H1 (cell line): Measurements from ENCODE around the gene KRT13. TPM values are rescaled to one million over a fixed set of nuclear protein-coding genes. Genes with fewer than 3 reads are reported as not detected.

Experiments
- CTCF ChIA-PET: fragments of 300-600 bp; sonication (Branson Sonifier 250); formaldehyde crosslinking; loops from one replicate; lab custom pipeline; 2021; ENCODE audit not compliant: partially characterized antibody; lab: Charles Lee
- POLR2A ChIA-PET: fragments of 300-600 bp; sonication (Branson Sonifier 250); formaldehyde crosslinking; loops from one replicate; lab custom pipeline; 2021; ENCODE audit warnings: inconsistent platforms; ENCODE audit not compliant: partially characterized antibody; lab: Charles Lee
- DNase-seq, 2 experiments: peaks; one replicate each; pipeline versions ENCODE4 v3.0.0 to v3.0.0-alpha.2; 2010 to 2022; ENCODE audit warnings: low spot score in 2 of 2, low read depth in 1 of 2, mixed read lengths in 1 of 2
- FAIRE-seq: peaks from 2 replicates; lab custom pipeline; 2011; peaks lifted over from hg19 to GRCh38; lab: Jason Lieb, UNC
- H2AFZ ChIP-seq: 2 replicates; pipeline ENCODE4 v1.8.1; 2012; ENCODE audit warnings: low read length, inconsistent platforms
- H2AK5ac ChIP-seq: 2 replicates; pipeline ENCODE4 v1.6.1; 2013; ENCODE audit warnings: low read depth, low read length
- H2BK120ac ChIP-seq: replicated peaks from 2 replicates; pipeline ENCODE3; 2013; ENCODE audit warnings: low read depth, low read length, inconsistent platforms
- H2BK12ac ChIP-seq: 2 replicates; pipeline ENCODE4 v1.6.1; 2013; ENCODE audit warnings: low read depth, low read length
- H2BK15ac ChIP-seq: 2 replicates; pipeline ENCODE4 v1.6.1; 2013; ENCODE audit warnings: low read length
- H2BK20ac ChIP-seq: 2 replicates; pipeline ENCODE4 v1.6.1; 2013; ENCODE audit warnings: low read length
- H2BK5ac ChIP-seq: 2 replicates; pipeline ENCODE4 v1.6.1; 2013; ENCODE audit warnings: low read depth, low read length
- H3K14ac ChIP-seq: 2 replicates; pipeline ENCODE4 v1.6.1; 2013; ENCODE audit warnings: inconsistent platforms; ENCODE audit not compliant: insufficient read length
- H3K18ac ChIP-seq: 2 replicates; pipeline ENCODE4 v1.6.1; 2013; ENCODE audit warnings: low read length; ENCODE audit errors: extremely low read depth
- H3K23ac ChIP-seq: 2 replicates; pipeline ENCODE4 v1.6.1; 2013; ENCODE audit warnings: inconsistent platforms; ENCODE audit not compliant: insufficient read length
- H3K23me2 ChIP-seq: 2 replicates; pipeline ENCODE4 v1.6.1; 2013; ENCODE audit warnings: low read depth, low read length
- H3K27ac ChIP-seq: 2 replicates; pipeline ENCODE4 v1.6.1; 2011; ENCODE audit warnings: low read depth, low read length, inconsistent platforms
- H3K27me3 ChIP-seq, 4 experiments: replicated peaks in 1 of 4; 1 replicate in 1 of 4; 2 replicates in 3 of 4; pipeline versions ENCODE4 v1.6.1 to v1.8.1; 2011 to 2013; ENCODE audit warnings: low read length in 3 of 4, mild to moderate bottlenecking in 3 of 4, inconsistent platforms in 2 of 4, mixed read lengths in 2 of 4, moderate library complexity in 1 of 4; ENCODE audit not compliant: control insufficient read depth in 3 of 4, insufficient read depth in 3 of 4; ENCODE audit errors: extremely low read depth in 1 of 4
- H3K36me3 ChIP-seq, 4 experiments: 2 replicates each; pipeline versions ENCODE4 v1.6.1 to v1.8.1; 2011 to 2013; ENCODE audit warnings: mild to moderate bottlenecking in 4 of 4, low read length in 3 of 4, moderate library complexity in 2 of 4, control low read depth in 1 of 4, inconsistent platforms in 1 of 4; ENCODE audit not compliant: insufficient read depth in 4 of 4, control insufficient read depth in 2 of 4
- H3K4ac ChIP-seq: replicated peaks from 2 replicates; pipeline ENCODE3; 2013; ENCODE audit warnings: low read length, low read depth, mixed read lengths, inconsistent platforms; ENCODE audit not compliant: insufficient read length
- H3K4me1 ChIP-seq, 4 experiments: replicated peaks in 1 of 4; 1 replicate in 1 of 4; 2 replicates in 3 of 4; pipeline versions ENCODE4 v1.6.1 to v1.8.1; 2011 to 2013; ENCODE audit warnings: low read length in 3 of 4, inconsistent platforms in 2 of 4, mixed read lengths in 1 of 4; ENCODE audit not compliant: insufficient read depth in 4 of 4, control insufficient read depth in 3 of 4
- H3K4me2 ChIP-seq, 2 experiments: 2 replicates each; pipeline versions ENCODE4 v1.6.1 to v1.8.1; 2011 to 2013; ENCODE audit warnings: low read depth in 2 of 2, low read length in 2 of 2, control low read depth in 1 of 2, inconsistent platforms in 1 of 2, mild to moderate bottlenecking in 1 of 2; ENCODE audit not compliant: insufficient read depth in 1 of 2
- H3K4me3 ChIP-seq, 4 experiments: fragments of 200-600, 300-600 bp in 1 of 4; sonication (generic), shearing (Covaris generic), sonication (Bioruptor Twin) in 1 of 4; 2 replicates each; pipeline versions ENCODE4 v1.5.1 to v1.8.1; 2011 to 2016; ENCODE audit warnings: low read length in 4 of 4, low read depth in 3 of 4, control low read depth in 2 of 4, inconsistent platforms in 2 of 4, mild to moderate bottlenecking in 2 of 4, mixed read lengths in 1 of 4, moderate library complexity in 1 of 4; ENCODE audit not compliant: insufficient read depth in 2 of 4; ENCODE audit errors: extremely low read depth in 1 of 4
- H3K56ac ChIP-seq: replicated peaks from 2 replicates; pipeline ENCODE3; 2013; ENCODE audit warnings: low read depth, mild to moderate bottlenecking, mixed read lengths, low read length, inconsistent platforms; ENCODE audit not compliant: insufficient read length
- H3K79me1 ChIP-seq: 2 replicates; pipeline ENCODE4 v1.6.1; 2013; ENCODE audit warnings: low read depth, low read length, control low read depth
- H3K79me2 ChIP-seq, 2 experiments: 2 replicates each; pipeline versions ENCODE4 v1.6.1 to v1.8.1; 2012 to 2013; ENCODE audit warnings: low read length in 2 of 2, mild to moderate bottlenecking in 2 of 2, inconsistent platforms in 1 of 2; ENCODE audit not compliant: insufficient read depth in 2 of 2, control insufficient read depth in 1 of 2
- H3K9ac ChIP-seq, 4 experiments: replicated peaks in 1 of 4; 1 replicate in 1 of 4; 2 replicates in 3 of 4; pipeline versions ENCODE4 v1.6.1 to v1.8.1; 2011 to 2013; ENCODE audit warnings: low read depth in 3 of 4, low read length in 3 of 4, control low read depth in 2 of 4, mild to moderate bottlenecking in 2 of 4, moderate library complexity in 2 of 4, inconsistent platforms in 1 of 4; ENCODE audit errors: extremely low read depth in 1 of 4
- H3K9me3 ChIP-seq, 2 experiments: 2 replicates each; pipeline versions ENCODE4 v1.6.1 to v1.8.1; 2012 to 2013; ENCODE audit warnings: mild to moderate bottlenecking in 2 of 2, moderate library complexity in 2 of 2, control low read depth in 1 of 2, inconsistent platforms in 1 of 2, low read depth in 1 of 2, low read length in 1 of 2, mixed read lengths in 1 of 2; ENCODE audit not compliant: insufficient read depth in 2 of 2
- H4K20me1 ChIP-seq, 2 experiments: replicated peaks in 1 of 2; 2 replicates each; pipeline versions ENCODE3 to v1.8.1; 2011 to 2013; ENCODE audit warnings: inconsistent platforms in 2 of 2, low read length in 2 of 2, mild to moderate bottlenecking in 1 of 2; ENCODE audit not compliant: insufficient read depth in 2 of 2, control insufficient read depth in 1 of 2
- H4K5ac ChIP-seq: 2 replicates; pipeline ENCODE4 v1.6.1; 2013; ENCODE audit warnings: low read length, low read depth, mixed read lengths, inconsistent platforms; ENCODE audit not compliant: insufficient read length
- H4K8ac ChIP-seq: 2 replicates; pipeline ENCODE4 v1.8.0; 2013; ENCODE audit warnings: mild to moderate bottlenecking, moderate library complexity, low read length, inconsistent platforms; ENCODE audit not compliant: insufficient read depth; ENCODE audit errors: extremely low read depth
- H4K91ac ChIP-seq: replicated peaks from 2 replicates; pipeline ENCODE3; 2013; ENCODE audit warnings: low read length, mixed read lengths, inconsistent platforms; ENCODE audit not compliant: insufficient read length
- BCL11A ChIP-seq, 2 experiments: IDR thresholded peaks; one replicate each; pipeline ENCODE4 v1.6.1; 2011; ENCODE audit warnings: low read depth in 2 of 2, low read length in 2 of 2, mild to moderate bottlenecking in 2 of 2
- CBX8 ChIP-seq: fragments of 300-800, 300-1000 bp; sonication (generic); IDR thresholded peaks from 2 replicates; pipeline ENCODE4 v1.7.1; 2016; ENCODE audit warnings: low read depth, low read length, borderline replicate concordance
- CTCF ChIP-seq, 3 experiments: IDR thresholded peaks; 1 replicate in 2 of 3; 2 replicates in 1 of 3; pipeline versions ENCODE4 v1.5.1 to v1.6.1; 2011; ENCODE audit warnings: low read length in 3 of 3, mild to moderate bottlenecking in 3 of 3, inconsistent platforms in 2 of 3, low read depth in 1 of 3, moderate library complexity in 1 of 3; ENCODE audit not compliant: insufficient read depth in 1 of 3; ENCODE audit errors: control extremely low read depth in 1 of 3
- EZH2 ChIP-seq: fragments of 200-600 bp; sonication (generic); IDR thresholded peaks from 2 replicates; pipeline ENCODE4 v1.7.1; 2012; ENCODE audit warnings: low read depth, mild to moderate bottlenecking, moderate library complexity, low read length, inconsistent platforms; ENCODE audit not compliant: severe bottlenecking
- TCF12 ChIP-seq: IDR thresholded peaks from 2 replicates; pipeline ENCODE4 v1.6.1; 2011; ENCODE audit warnings: low read depth, mild to moderate bottlenecking, low read length
- WGBS, 2 experiments: shearing (Covaris generic) in 1 of 2; methylation state at CpG; one replicate each; pipeline versions ENCODE4 v1.1.6 to v1.1.7; 2013 to 2015; ENCODE audit warnings: low lambda C conversion rate in 2 of 2, mixed read lengths in 2 of 2, inconsistent platforms in 1 of 2, low coverage in 1 of 2, missing lambda C conversion rate in 1 of 2; ENCODE audit not compliant: insufficient replicate concordance in 2 of 2, insufficient coverage in 1 of 2, insufficient read length in 1 of 2; ENCODE audit errors: extremely low coverage in 1 of 2, missing lambda C conversion rate in 1 of 2; 5-methylcytosine and 5-hydroxymethylcytosine counted together
- polyA plus RNA-seq, 7 experiments: library from polyadenylated mRNA; depleted of rRNA in 3 of 7; stranded (reverse) in 5 of 7; unstranded in 2 of 7; fragments of >200 nt in 5 of 7; fragments of 200-250 nt in 2 of 7; gene quantifications; 1 replicate in 5 of 7; 2 replicates in 1 of 7; 4 replicates in 1 of 7; pipeline versions ENCODE4 v1.2.1 to v1.2.3, GENCODE V29; 2011 to 2013; ENCODE audit warnings: missing spikeins in 2 of 7, mixed read lengths in 2 of 7
- total RNA-seq: library from RNA; stranded (reverse); fragmentation: NEBNext Ultra II Directional; extraction: Animal tissue kit (Norgen Biotek cat#: 25700); gene quantifications from 2 replicates; pipeline ENCODE4 v1.2.1, GENCODE V29; 2021

Gene KRT13
- total and polyA plus RNA-seq, 2 of the 8 experiments (the other 6 are each of a cell fraction or from before 2014, with no cell fraction given), result 0.09 TPM; not detected in 1

GRCh38 chr17:41476866-41477815 lies 28.3 kb downstream of the KRT13 start:
- Histone ChIP-seq H3K79me2 (no peaks in the 10 kb centered on the region), H3K27ac (no peak overlapping the region), H3K23me2 (no peaks in the 10 kb centered on the region), H4K91ac (no peak overlapping the region), H2BK20ac (no peak overlapping the region), H2BK120ac (no peak overlapping the region), H2BK12ac (no peak overlapping the region), H3K36me3 (no peaks in the 10 kb centered on the region), H3K18ac (no peak overlapping the region), H4K8ac (no peak overlapping the region), H3K4ac (no peak overlapping the region), H4K20me1 (no peaks in the 10 kb centered on the region), H3K23ac (no peak overlapping the region), H3K4me2 (no peak overlapping the region), H3K4me1 (no peaks in the 10 kb centered on the region), H2AK5ac (no peak overlapping the region), H3K9ac (no peak overlapping the region), H2BK15ac (no peak overlapping the region), H3K4me3 (no peak overlapping the region), H3K9me3 (no peaks in the 10 kb centered on the region), H2AFZ (no peak overlapping the region), H3K27me3 (no peaks in the 10 kb centered on the region; a peak in 2 of 7 replicates), H3K14ac (no peak overlapping the region)
- FAIRE-seq, result no peak
- 94% methylated on average over 22 of the region's 22 CpGs; no CpG with 5 or more reads in 1 of the 2 experiments for WGBS, 2 experiments
- CTCF ChIA-PET, result interaction anchor here (0.7 to 11.2 kb wide), 6 partner anchors 10 to 172 kb away, joined by 3 to 98 read pairs (median 5); partner anchors contain the start of gene KRT36
- no peak for DNase-seq
- no peak for TF ChIP-seq BCL11A (IDR thresholded peaks at IDR 0.05; ENCODE audit: low read depth in 2 of 2, low read length in 2 of 2)
- no peak for TF ChIP-seq EZH2
- TF ChIP-seq CTCF (IDR thresholded peaks at IDR 0.05; ENCODE audit: control extremely low read depth in 1 of 3, insufficient read depth in 1 of 3, low read depth in 1 of 3, low read length in 3 of 3), result no peak
- no peak for TF ChIP-seq CBX8
- no peak for TF ChIP-seq TCF12
- TF ChIP-seq, all 59 proteins: peak for 0
- H4K5ac ChIP-seq, result no peak overlapping the region
- no peak overlapping the region for H2BK5ac ChIP-seq
- H3K79me1 ChIP-seq, result no peaks in the 10 kb centered on the region
- no peak overlapping the region for H3K56ac ChIP-seq
- POLR2A ChIA-PET, result interaction anchor here (0.9 kb wide), 1 partner anchor 51 kb away, joined by 3 read pairs; the partner anchor contains the start of gene KRT19
